HG02623 (cell line): ENCODE measurements around the gene TMEM50A.
A peak's percentile ranks its signal among the peaks of the same experiment; 100 is the strongest.
"Not testable (repeated sequence)": the region's sequence is repeated elsewhere in the genome, so short reads cannot be mapped to it uniquely, and the experiment has no call there.

Source experiments
- ATAC-seq: cut with Tn5 transposase; IDR thresholded peaks from one replicate; pipeline ENCODE4 v1.9.1; 2021; ENCODE audit warnings: moderate library complexity; ENCODE audit not compliant: unreplicated experiment

The TMEM50A gene

DNA sequence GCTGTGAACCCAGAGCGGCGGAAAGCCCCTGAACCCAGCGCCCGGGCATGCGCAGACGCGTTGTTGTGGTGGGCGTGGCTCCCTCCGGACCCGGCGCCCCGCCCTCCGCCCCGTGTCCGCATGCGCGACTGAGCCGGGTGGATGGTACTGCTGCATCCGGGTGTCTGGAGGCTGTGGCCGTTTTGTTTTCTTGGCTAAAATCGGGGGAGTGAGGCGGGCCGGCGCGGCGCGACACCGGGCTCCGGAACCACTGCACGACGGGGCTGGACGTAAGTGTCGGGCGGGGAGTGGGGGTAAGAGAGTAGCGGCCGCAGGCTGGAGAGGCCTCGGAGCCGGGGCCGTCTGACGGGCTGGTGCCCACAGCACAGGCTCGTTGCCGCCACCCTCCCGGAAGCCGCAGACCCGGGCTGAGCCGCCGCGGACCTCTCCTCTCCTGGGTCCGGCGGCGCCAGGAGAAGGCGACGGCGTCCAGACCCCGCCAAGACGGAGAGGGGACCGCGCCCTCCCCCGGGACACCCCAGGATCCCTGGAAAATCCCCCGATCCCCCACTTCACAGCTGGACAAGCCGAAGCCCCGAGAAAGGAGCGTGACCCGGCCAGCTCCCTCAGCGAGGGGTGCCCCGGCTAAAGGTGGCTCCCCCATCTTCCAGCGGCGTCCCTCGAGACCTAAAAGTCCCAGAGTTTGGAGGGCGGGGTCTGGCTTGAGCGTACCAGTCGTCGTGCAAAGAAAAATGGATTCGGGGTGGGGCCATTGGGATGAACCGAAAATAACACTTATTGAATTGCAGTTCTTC lies at the start of gene TMEM50A:
TSS of gene TMEM50A (plus strand) at position 147 of the 794 bp plus-strand sequence. CDS start 2,153 bp downstream, outside the sequence.
- ATAC-seq, result peak; percentile 56

DNA sequence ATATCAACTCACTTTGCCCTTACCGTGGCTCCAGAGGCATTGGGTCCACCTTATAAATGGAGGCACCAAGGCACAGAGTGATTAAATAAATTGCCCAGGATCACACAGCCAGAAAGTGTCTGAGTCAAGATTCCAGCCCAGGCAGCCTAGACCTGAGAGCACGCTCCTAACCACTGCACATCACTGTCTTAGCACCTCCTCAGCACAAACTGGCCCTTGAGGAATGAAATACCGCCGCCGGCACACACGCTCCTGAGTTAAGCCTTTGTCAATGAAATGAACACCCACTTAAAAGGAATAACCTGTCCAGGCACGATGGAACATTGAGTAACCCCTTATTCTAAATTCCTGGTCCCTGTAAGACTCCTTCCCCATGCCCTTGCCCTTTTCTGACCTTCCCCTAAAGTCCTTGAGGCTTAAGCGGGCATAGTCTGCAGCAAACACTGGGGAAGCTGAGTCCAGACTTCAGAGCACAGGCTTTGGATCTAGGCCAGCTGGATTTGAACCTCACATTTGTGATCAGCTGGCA lies 49.5 kb upstream of the TMEM50A start:
- ATAC-seq, result not testable (repeated sequence)

DNA sequence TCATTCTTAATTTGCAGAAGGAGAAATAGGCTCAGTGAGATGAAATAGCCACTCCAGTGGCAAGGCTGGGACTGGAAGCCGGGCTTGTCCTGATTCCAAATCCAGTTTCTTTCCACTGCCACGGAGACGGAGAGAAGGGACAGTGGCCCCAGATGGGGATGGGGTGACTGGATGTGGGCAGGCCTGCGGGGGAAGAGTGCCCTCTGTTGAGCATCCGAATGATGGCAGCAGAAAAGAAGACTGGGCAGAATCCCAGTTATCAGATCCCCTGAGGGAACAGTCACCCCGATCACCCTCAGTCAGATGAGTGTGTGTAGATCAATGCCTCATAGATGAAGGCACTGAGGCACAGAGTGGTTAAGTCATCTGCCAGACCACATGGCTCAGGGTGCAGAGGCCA lies 48.1 kb upstream of the TMEM50A start:
- not testable (repeated sequence) for ATAC-seq

DNA sequence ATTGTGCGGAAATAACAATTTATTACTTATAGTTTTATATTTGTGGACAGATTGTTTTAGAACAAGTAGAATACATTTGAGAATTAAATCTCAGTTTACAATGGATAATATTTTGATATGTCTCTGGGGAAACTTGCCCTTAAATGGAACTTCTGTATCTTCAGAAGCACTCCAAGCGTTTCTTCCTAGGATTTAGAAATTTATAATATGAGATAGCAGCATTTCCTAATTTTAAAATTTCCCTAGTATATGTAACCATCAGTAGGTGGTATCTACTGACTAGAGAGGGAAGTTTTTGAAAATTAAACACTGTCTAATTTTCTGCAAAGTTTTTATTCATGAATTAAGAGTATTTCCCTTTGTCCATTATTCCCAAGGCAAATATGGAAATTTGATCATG lies 44.7 kb upstream of the TMEM50A start:
- not testable (repeated sequence) for ATAC-seq

DNA sequence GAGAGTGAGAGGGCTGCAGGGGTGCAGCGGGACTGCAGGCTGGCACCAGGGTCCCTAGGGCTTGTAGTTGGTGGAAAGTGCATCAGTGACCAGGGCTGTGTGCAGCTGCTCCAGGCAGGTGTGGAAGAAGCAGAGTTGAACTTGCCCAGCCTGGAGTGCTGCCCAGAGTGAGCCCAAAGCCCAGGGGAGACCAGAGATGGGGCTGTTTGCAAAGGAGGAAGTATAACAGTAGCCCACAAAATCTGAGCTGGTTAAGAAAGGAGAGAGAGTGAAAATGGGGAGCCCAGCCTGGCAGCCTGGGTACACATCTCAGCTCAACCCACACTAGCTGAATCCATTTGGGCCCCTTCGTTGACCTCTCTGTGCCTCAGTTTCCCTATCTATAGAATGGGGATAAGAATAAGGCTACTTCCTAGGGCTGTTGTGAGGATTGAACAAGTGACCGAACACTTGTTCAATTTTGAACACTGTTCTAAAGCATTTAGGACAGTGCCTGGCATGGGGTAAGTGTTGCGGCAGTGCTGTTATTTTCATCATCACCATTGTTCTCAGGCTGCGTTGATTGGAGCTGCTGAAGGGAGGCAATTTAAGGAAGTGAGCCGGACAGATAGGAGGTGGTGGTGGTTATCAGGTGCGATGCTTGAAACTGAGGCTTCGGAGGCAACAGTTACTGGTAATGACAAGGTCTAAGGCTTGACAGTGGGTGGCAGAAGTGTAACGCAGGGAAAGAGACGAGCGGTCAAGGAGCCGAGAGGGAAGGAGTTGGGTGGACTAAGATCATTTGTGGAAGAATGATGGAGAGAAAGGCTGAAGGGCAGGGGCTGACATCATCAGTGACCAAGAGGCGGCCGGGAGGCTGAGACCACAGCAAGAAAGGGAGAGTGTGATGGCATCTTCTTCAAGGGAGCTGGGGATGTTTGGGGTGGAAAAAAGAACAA lies 43.0 kb upstream of the TMEM50A start:
- ATAC-seq, result not testable (repeated sequence)

DNA sequence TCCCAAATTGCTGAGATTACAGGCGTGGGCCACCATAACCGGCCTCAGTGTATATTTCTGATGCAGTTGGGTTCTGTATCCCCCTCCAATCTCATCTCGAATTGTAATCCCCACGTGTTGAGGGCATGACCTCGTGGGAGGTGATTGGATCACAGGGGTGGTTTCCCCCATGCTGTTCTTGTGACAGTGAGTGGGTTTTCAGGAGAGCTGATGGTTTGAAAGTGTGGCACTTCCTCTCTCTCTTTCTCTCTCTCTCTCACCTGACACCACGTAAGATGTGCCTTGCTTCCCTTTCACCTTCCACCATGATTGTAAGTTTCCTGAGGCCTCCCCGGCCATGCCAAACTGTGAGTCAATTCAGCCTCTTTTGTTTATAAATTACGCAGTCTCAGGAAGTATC lies 41.6 kb upstream of the TMEM50A start:
- ATAC-seq, result not testable (repeated sequence)

DNA sequence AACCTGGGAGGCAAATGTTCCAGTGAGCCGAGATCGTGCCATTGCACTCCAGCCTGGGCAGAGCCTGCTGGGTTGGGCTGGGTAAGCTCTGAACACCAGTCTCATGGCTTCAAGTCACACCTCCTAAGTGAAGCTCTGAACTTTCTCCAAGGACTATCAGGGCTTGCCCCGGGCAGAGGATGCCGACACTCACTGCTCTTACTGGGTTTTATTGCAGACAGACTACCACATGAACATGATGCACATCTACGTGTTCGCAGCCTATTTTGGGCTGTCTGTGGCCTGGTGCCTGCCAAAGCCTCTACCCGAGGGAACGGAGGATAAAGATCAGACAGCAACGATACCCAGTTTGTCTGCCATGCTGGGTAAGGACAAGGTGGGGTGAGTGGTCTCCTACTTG lies 37.4 kb upstream of the TMEM50A start:
- not testable (repeated sequence) for ATAC-seq

DNA sequence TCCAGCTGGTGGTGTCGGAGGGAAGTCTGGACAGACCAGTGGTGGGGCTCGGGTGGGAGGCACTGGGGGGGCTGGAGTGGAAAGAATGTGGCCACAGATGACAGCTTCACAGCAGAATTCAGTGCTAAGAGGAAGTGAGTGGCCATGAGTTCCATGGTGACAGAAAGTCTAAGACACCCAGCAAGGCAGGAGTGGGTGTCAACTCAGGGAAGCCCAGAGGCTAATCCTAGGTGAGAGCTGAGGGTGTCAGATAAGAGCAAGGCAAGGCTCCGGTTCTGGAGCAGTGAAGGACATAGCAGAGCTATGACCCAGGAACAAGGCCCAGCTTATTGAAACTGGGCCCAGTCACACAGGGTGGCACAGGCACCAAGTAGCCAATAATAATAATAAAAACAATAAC lies 35.8 kb upstream of the TMEM50A start:
- ATAC-seq, result not testable (repeated sequence)

DNA sequence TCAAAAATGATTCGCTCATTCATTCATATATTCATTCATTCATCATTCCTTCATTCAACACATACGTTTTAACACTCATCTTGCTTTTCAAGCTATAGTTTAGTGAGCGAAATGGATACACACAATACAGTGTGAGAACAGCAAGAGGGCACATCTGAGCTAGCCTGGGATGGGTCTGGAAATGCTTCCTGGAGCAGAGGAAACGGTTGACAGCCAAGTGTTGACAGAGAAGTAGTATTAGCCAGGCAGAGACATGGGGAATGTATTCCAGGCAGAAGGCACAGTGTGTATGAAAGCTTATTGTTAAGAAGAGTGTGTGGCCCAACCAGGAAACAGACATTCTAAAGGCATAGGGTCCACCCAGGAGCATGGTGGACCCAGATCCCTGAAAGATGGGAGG lies 33.2 kb upstream of the TMEM50A start:
- ATAC-seq, result not testable (repeated sequence)

DNA sequence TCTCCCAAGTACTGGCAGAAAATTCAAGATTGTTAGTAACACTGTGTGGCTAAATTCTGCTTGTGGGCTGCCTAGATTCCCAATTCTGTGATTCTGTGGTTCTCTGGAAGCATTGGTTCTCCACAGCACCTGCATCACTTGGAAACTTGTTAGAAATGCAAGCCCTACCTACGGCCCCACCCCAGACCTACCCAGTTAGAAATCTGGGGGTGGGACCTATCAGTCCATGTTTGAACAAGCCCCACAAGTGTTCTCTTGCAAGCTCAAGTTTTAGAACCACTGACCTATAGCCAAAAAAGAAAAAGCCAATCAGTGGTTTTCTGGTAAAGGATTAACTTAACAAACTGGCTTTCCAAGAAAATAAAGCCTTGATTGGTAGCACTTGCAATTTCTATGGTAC lies 30.0 kb upstream of the TMEM50A start:
- ATAC-seq, result not testable (repeated sequence)

DNA sequence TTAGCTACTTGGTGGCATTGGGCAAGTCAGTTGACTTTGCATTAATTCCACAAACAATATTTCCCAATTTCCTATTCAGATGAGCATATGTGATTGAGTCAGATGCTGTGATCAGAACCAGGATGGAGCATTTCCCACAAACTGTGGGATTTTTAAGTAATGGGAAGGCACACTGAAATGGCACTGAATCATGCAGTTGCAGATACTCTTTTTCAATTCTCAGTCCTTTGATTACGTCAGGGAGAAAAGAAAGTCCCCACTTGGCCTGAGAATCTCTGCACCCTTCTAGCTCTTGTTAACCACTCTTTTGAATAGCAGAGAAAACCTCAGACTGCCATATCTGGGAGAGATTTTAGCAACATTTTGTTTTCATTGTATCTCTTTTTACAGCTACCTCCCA lies 29.0 kb upstream of the TMEM50A start:
- not testable (repeated sequence) for ATAC-seq

DNA sequence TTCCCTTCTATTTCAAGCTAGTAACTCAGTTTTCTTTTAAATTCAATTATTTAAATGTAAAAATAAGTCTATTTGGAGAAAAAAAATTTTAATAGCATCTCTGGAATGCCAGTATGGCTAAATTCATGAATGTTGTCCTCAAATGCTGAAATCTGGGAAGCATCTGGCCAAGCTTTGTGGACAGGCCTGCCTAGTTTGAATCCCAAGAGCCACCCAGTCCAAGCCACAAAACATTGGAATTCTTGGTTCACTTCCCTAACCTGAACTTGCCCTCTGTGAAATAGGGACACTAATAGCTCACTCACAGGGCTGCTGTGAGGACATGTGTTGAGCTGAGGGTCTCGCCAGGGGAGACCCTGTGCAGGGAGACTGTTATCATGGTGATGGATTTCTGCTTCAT lies 28.6 kb upstream of the TMEM50A start:
- not testable (repeated sequence) for ATAC-seq

DNA sequence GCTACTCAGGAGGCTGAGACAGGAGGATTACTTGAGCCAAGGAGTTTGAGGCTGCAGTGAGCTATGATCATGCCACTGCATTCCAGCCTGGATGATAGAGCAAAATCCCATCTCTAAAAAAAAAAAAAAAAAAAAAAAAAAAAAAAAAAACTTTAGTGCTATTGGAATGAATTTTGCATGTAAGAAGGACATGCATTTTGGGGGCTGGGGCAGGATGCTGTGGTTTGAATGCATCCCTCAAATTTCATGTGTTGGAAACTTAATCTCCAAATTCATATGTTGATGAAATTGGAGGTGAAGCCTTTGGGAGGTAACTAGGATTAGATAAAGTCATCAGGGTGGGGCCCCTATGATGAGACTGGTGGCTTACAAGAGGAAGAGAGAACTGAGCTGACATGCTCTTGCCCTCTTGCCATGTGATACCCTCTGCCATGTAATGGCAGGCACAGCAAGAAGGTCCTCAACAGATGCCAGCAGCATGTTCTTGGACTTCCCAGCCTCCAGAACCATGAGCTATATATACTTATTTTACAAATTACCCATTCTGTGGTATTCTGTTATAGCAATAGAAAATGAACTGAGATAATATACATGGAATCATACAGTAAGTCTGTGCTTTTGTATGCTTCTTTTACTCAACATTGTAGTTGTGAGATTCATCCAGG lies 25.2 kb upstream of the TMEM50A start:
- not testable (repeated sequence) for ATAC-seq

DNA sequence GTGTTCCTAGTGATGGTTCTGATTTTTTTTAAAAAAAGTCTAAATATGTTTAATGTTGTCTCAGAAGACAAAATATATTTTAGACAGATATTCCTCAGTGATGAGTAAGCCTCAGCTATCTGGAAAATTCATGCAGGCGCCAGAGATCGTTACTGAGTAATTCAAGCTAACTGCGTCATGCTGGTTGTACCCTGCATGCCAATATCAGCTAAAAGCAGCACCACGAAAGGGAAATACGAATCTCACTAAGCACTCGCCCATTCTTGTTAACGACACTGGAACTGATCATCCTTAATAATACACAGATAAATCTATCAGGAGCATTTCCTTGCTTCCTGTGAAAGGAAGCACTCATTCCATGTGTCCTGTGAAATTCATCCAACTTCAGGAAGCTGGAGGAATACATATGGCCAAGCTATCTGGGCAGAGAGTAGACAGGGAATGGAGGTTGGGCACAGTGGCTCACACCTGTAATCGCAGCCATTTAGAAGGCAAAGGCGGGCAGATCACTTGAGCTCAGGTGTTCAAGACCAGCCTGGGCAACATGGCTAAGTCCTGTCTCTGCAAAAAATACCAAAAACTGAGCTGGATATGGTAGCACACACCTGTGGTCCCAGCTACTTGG lies 17.7 kb upstream of the TMEM50A start:
- ATAC-seq, result not testable (repeated sequence)

DNA sequence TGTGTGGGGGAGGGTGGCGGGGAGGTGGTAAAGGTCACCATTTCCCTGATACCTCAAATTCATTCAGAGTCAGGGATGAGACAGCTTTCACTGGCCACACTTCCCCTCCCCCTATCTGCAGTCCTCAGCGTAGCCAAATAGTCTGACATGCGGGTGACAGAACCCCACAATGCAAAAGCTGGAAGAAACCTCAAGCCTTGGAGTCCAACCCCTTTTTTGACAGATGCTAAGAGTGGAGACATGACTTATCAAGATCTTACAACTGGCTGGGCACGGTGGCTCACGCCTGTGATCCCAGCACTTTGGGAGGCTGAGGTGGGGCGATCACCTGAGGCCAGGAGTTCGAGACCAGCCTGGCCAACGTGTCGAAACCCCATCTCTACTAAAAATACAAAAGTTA lies 16.0 kb upstream of the TMEM50A start:
- not testable (repeated sequence) for ATAC-seq

DNA sequence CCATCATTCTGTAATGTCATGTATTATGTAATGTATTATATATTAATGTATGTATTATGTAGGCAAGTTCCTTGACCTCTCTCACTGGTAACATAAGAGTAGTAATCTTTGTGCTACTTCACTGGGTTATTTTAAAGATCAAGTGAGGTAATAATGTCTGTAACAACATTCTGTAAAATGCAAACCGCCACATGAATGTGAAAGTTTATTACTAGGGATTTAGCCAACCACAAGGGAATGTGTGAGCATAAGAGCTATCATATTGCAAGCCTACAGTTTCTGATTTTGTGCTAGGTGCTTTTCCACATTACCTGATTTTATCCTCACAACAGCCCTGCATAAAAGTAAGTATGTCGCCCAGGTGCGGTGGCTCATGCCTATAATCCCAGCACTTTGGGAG lies 13.7 kb upstream of the TMEM50A start:
- ATAC-seq, result not testable (repeated sequence)

DNA sequence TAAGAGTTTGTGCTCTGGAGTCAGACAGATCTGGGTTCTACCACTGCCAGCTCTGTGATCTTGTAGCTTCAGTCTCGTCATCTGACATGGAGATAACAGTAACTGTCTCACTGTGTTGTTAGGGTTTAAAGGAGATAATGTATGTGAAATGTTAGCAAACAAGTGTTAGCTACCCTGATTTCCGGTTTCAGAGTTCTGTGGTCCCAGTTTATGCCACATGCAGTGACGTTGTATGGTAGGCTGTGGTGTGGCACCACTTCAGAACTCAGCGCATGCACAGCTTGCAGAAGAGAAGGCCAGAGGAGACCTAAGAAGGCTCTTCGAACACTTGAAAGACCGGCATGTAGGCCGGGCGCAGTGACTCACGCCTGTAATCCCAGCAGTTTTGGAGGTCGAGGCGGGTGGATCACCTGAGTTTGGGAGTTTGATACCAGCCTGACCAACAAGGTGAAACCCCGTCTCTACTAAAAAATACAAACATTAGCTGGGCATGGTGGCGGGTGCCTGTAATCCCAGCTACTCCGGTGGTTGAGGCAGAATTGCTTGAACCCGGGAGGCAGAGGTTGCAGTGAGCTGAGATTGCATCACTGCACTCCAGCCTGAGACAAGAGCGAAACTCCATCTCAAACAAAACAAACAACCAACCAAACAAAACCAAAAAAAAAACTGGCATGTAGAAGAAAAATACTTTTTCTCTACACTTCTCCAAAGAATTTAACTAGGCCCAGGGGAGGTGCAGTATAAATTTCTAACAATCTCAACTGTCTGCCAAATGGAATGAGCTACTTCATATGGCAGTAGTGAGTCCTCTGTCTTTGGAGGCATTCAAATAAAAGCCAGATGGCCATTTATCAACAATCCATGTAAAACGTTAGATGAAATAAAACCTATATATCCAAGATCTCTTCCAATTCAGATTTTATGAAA lies 10.0 kb upstream of the TMEM50A start:
- not testable (repeated sequence) for ATAC-seq

DNA sequence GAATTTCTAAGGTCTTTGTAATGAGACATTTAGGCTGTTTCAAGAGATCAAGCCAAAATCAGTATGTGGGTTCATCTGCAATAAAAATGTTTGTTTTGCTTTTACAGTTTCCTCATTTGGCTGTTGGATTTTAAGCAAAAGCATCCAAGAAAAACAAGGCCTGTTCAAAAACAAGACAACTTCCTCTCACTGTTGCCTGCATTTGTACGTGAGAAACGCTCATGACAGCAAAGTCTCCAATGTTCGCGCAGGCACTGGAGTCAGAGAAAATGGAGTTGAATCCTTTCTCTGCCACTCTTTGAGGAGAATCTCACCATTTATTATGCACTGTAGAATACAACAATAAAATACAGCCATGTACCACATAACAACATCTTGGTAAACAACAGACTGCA lies 9.3 kb upstream of the TMEM50A start:
- not testable (repeated sequence) for ATAC-seq

DNA sequence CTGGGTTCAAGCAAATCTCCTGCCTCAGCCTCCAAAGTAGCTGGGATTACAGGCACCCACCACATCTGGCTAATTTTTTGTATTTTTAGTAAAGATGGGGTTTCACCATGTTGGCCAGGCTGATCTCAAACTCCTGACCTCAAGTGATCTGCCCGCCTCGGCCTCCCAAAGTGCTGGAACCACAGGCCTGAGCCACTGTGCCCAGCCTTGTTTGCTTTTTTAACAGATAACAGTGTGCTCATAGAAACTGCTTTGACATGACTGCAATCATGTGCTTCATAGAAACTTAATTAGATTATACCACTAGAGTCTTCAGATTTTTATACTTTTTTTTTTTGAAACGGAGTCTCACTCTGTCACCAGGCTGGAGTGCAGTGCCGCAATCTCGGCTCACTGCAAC lies 8.8 kb upstream of the TMEM50A start:
- ATAC-seq, result not testable (repeated sequence)
